SKM-1 (cell line): ENCODE results near the gene CFH.
A peak's percentile ranks its signal among the peaks of the same experiment; 100 is the strongest.
"Not testable (repeated sequence)": the region's sequence is repeated elsewhere in the genome, so short reads cannot be mapped to it uniquely, and the experiment has no call there.

Source experiments
- DNase-seq: peaks from one replicate; lab custom pipeline; 2025; ENCODE audit not compliant: unreplicated experiment; lab: John Stamatoyannopoulos, UW

The CFH gene

DNA sequence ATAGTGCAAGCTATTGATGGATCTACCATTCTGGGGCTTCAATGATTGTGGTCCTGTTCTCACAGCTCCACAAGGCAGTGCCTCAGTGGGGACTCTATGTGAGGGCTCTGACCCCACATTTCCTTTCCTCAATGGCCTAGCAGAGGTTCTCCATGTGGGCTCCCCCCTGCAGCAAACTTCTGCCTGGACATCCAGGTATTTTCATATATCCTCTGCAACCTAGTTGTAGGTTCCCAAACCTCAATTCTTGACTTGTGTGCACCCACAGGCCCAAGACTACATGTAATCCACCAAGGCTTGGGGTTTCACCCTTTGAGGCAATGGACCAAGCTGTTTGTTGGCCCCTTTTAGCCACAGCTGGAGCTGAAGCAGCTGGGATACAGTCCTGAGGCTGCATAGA lies 86.9 kb downstream of the CFH start:
- DNase-seq: no peak

DNA sequence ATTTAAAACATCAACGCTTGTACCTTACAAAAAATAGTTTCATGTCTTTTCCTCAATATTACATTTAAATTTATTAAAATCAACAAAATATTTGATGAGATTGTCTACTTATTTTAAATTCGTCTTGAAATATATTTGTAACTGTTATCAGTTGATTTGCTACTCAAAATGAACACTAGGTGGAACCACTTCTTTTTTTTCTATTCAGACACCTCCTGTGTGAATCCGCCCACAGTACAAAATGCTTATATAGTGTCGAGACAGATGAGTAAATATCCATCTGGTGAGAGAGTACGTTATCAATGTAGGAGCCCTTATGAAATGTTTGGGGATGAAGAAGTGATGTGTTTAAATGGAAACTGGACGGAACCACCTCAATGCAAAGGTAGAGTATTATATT lies 91.4 kb downstream of the CFH start:
- peak; percentile 62 for DNase-seq

DNA sequence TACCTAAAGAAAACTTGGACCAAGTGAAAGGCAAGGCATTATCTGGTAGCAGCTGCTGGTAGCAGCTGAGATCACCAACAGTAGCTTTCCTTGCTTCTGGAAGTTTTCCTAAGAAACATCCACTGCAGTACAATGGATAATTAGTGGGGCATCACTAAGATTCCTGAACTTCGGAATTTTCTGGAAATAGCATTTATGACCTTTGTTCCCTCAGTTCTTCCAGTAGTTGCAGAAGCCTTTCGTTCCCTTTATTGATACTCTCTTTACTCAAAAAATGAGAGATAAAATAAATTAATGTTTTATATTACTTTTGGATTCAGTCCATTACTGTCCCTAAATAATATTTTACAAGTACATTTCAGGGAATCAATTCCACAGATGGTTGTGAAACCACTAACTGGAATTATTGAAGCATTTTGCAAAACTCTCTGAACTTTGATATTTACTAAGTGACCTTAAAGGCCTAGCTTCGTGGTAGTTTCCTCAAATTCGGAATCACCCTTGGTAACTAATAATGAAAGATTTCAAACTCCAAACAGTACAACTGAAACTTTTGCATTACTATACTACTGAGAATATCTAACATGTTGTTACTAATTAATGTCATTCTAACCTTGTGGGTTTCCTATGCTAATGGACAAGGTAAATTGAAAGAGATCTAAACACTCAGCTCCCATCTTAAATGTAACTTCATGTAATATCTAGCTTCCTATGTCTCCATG lies 113.3 kb downstream of the CFH start:
- DNase-seq: not testable (repeated sequence)

DNA sequence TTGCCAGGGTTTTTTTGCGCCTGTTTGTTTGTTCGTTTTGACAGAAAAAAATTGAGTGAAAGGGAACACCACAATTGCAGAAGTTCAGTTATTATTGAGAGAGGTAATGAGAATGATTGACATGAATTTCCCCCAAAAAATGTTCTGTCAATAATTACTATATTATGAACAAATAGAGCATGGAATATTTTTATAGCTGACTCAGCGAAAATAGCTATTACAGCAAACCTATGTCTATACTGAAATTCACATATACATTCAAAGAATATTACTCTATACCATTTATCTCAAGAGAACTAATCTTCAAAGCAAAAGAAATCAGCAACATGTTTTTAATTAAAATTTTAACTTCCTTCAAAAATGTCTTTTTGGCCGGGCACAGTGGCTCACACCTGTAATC lies 118.0 kb downstream of the CFH start:
- DNase-seq: not testable (repeated sequence)

DNA sequence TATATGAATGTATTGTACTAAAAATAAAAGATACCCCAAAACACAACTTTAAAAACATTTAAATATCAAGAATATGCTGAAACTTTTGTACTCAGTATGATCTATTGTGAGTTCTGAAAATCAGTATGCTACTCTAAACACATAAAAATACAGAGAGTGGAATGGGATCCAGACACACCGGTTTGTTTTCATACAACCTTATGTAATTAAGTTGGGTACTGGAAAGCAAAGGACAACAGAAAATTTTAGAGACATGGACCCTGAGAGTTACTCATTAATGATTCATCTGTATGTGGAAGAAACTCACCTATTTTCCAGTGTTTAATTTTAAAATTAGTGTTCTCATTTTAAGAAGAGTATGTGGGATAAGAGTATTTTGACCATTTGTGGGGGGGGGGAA lies 121.9 kb downstream of the CFH start:
- DNase-seq: no peak

DNA sequence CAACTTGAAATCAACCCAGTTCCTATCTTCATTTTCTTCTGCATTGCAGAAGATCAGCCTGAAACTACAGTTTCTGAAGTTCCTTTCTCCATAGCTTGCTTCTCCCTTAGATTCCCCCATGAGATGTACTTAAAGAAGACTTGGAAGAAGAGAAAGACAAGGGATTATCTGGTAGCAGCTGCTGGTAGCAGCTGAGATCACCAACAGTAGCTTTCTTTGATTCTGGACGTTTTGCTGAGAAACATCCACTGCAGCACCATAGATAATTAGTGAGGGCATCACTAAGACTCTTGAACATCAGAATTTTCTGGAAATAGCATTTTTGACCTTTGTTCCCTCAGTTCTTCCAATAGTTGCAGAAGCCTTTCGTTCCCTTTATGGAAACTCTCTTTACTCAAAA lies 122.3 kb downstream of the CFH start:
- no peak for DNase-seq

DNA sequence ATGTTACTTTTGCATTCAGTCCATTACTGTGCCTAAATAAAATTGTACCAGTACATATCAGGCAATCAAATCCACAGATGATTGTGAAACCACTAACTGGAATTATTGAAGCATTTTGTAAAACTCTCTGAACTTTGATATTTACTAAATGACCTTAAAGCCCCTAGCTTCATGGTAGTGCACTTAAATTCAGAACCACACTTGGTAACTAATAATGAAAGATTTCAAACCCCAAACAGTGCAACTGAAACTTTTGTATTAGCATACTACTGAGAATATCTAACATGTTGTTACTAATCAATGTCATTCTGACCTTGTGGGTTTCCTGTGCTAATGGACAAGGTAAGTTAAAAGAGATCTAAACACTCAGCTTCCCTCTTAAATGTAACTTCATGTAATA lies 122.8 kb downstream of the CFH start, which contains the start of gene CFHR3:
Gene CFHR3, plus strand, starts transcription at position 238 of the 400 bp plus-strand sequence. Its CDS starts 47 bp downstream, at position 285.
- DNase-seq: no peak

DNA sequence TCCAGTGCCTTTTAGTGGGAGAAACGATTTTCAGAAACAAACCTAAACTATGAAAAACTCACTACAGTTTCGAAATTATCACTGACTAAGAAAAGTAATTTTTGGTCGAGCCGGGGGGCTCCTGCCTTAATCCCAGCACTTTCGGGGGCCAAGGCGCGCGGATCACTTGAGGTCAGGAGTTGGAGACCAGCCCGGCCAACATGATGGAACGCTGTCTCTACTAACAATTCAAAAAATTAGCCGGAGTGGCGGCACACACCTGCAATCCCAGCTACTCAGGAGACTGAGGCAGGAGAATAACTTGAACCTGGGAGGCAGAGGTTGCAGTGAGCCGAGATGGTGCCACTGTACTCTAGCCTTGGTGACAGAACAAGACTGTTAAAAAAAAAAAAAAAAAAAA lies 125.8 kb downstream of the CFH start:
- no peak for DNase-seq

DNA sequence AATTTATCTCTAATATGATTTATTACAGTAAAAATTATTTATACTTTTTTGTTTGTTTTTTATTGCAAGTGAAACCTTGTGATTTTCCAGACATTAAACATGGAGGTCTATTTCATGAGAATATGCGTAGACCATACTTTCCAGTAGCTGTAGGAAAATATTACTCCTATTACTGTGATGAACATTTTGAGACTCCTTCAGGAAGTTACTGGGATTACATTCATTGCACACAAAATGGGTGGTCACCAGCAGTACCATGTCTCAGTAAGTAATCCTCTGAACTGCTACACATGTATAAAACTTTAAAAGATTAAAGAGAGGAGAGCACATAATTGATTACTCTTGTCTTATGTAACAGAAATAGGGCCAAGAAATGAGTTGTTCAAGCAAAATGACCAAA lies 127.2 kb downstream of the CFH start:
- DNase-seq: no peak

DNA sequence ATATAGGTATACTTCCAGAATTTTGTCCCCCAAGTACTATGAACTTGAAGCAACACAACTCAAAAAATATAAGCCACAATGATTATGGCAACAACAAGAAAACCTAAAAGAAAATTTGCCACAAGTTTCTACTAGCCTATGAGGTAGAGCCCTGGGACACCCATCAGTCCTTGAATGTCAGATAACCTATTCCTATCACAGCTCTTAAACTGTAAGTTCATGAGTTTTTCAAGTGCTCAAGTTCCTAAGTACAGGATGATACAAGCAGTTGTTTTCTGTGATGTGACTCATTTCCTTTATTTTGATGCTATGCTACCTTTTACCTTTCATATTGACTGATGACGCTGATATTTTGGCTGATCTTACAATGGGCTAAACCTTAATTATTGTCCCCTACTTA lies 139.4 kb downstream of the CFH start:
- DNase-seq: not testable (repeated sequence)

DNA sequence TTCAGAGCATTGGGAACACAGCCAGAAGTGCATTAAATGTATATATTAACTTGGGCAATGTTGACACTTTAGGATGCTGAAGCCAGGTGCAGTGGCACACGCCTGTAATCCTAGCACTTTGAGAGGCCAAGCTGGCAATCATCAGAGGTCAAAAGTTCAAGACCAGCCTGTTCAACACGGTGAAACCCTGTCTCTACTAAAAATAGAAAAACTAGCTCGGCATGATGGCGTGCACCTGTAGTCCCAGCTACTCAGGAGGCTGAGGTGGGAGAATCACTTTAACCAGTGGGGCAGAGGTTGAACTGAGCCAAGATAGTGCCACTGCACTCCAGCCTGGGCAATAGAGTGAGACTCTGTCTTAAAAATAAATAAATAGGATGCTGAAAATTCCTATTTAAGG lies 142.3 kb downstream of the CFH start:
- not testable (repeated sequence) for DNase-seq
